ENCODE results near the gene FAM53B.

FAM53B gene

GRCh38 chr10:124705381-124705740 is 38.8 kb downstream of the FAM53B start:
- H3K27ac ChIP-seq = peak overlapping the region; percentile 86
- 0 out of 2 replicates have a peak overlapping the region, but pooled peaks have one; percentile 6 for H3K4me3 ChIP-seq
- no peaks in the 10 kb centered on the region for H3K9me3 ChIP-seq
- peak overlapping the region; percentile 67 for H3K9ac ChIP-seq
- peaks cover 91% of the 10 kb centered on the region for H4K20me1 ChIP-seq
- no peak for TF ChIP-seq Cebpa-rat (IDR thresholded peaks at IDR 0.05)
- peak overlapping the region; percentile 90 for H3K4me2 ChIP-seq
- no peaks in the 10 kb centered on the region for H3K27me3 ChIP-seq
- peaks cover 100% of the 10 kb centered on the region for H3K4me1 ChIP-seq
- H3K36me3 ChIP-seq = peaks cover 71% of the 10 kb centered on the region

GRCh38 chr10:124704428-124705380 is 39.5 kb downstream of the FAM53B start:
- Histone ChIP-seq H3K36me3 (peaks cover 76% of the 10 kb centered on the region), H3K4me3 (0 out of 2 replicates have a peak overlapping the region, but pooled peaks have one; percentile 6), H3K4me2 (peak overlapping the region; percentile 90), H3K9me3 (no peaks in the 10 kb centered on the region), H4K20me1 (peaks cover 90% of the 10 kb centered on the region), H3K4me1 (peaks cover 100% of the 10 kb centered on the region), H3K27ac (peak overlapping the region; percentile 86), H3K9ac (peak overlapping the region; percentile 67), H3K27me3 (no peaks in the 10 kb centered on the region)
- no peak for TF ChIP-seq Cebpa-rat (IDR thresholded peaks at IDR 0.05)

GRCh38 chr10:124703778-124704427 is 40.3 kb downstream of the FAM53B start:
- Histone ChIP-seq H3K27me3 (no peaks in the 10 kb centered on the region), H3K27ac (peak overlapping the region; percentile 86), H4K20me1 (peaks cover 90% of the 10 kb centered on the region), H3K9ac (peak overlapping the region; percentile 67), H3K4me3 (no peak overlapping the region), H3K4me2 (peak overlapping the region; percentile 90), H3K4me1 (peaks cover 100% of the 10 kb centered on the region), H3K36me3 (peaks cover 84% of the 10 kb centered on the region), H3K9me3 (no peaks in the 10 kb centered on the region)
- no peak for TF ChIP-seq Cebpa-rat (IDR thresholded peaks at IDR 0.05)

GRCh38 chr10:124703372-124703771 is 40.8 kb downstream of the FAM53B start:
- H3K4me1 ChIP-seq = peaks cover 100% of the 10 kb centered on the region
- H3K9me3 ChIP-seq = no peaks in the 10 kb centered on the region
- peaks cover 81% of the 10 kb centered on the region for H3K36me3 ChIP-seq
- no peak for TF ChIP-seq Cebpa-rat (IDR thresholded peaks at IDR 0.05)
- no peak overlapping the region for H3K4me3 ChIP-seq
- peaks cover 90% of the 10 kb centered on the region for H4K20me1 ChIP-seq
- peak overlapping the region; percentile 67; the same call in 1 of the 2 replicates for H3K9ac ChIP-seq
- no peaks in the 10 kb centered on the region for H3K27me3 ChIP-seq
- H3K4me2 ChIP-seq = peak overlapping the region; percentile 90
- H3K27ac ChIP-seq = peak overlapping the region; percentile 86

- H3K4me3 ChIP-seq = no peak overlapping the region
- H4K20me1 ChIP-seq = peaks cover 90% of the 10 kb centered on the region
- no peaks in the 10 kb centered on the region for H3K9me3 ChIP-seq
- H3K27me3 ChIP-seq = no peaks in the 10 kb centered on the region
- H3K4me2 ChIP-seq = peak overlapping the region; percentile 90
- H3K4me1 ChIP-seq = peaks cover 100% of the 10 kb centered on the region
- peak overlapping the region; percentile 69 for H3K9ac ChIP-seq
- peaks cover 77% of the 10 kb centered on the region for H3K36me3 ChIP-seq
- H3K27ac ChIP-seq = peak overlapping the region; percentile 86
- no peak for TF ChIP-seq Cebpa-rat (IDR thresholded peaks at IDR 0.05)
These were observed 42.1 kb downstream of the FAM53B start for GRCh38 chr10:124701881-124702656.

- TF ChIP-seq Cebpa-rat (IDR thresholded peaks at IDR 0.05) = no peak
- Histone ChIP-seq H3K27ac (peak overlapping the region; percentile 86), H3K9ac (peak overlapping the region; percentile 69), H3K27me3 (no peaks in the 10 kb centered on the region), H4K20me1 (peaks cover 90% of the 10 kb centered on the region), H3K4me2 (peak overlapping the region; percentile 90), H3K4me1 (peaks cover 100% of the 10 kb centered on the region), H3K36me3 (peaks cover 70% of the 10 kb centered on the region), H3K4me3 (no peak overlapping the region), H3K9me3 (no peaks in the 10 kb centered on the region)
These were observed 42.7 kb downstream of the FAM53B start for GRCh38 chr10:124701435-124701834.

GRCh38 chr10:124701038-124701365 is 43.2 kb downstream of the FAM53B start:
- H3K4me2 ChIP-seq = peak overlapping the region; percentile 90
- peak overlapping the region; percentile 69 for H3K9ac ChIP-seq
- peaks cover 100% of the 10 kb centered on the region for H3K4me1 ChIP-seq
- TF ChIP-seq Cebpa-rat (IDR thresholded peaks at IDR 0.05) = no peak
- H3K4me3 ChIP-seq = no peak overlapping the region
- peaks cover 90% of the 10 kb centered on the region for H4K20me1 ChIP-seq
- H3K36me3 ChIP-seq = peaks cover 66% of the 10 kb centered on the region
- no peaks in the 10 kb centered on the region for H3K27me3 ChIP-seq
- H3K9me3 ChIP-seq = no peaks in the 10 kb centered on the region
- peak overlapping the region; percentile 86 for H3K27ac ChIP-seq

- Histone ChIP-seq H3K9ac (peak overlapping the region; percentile 69), H3K36me3 (peaks cover 62% of the 10 kb centered on the region)
These were observed 43.7 kb downstream of the FAM53B start for GRCh38 chr10:124700293-124701037.

More at GRCh38 chr10:124700293-124701037, 43.7 kb downstream of the FAM53B start:
- no peaks in the 10 kb centered on the region for H3K9me3 ChIP-seq
- TF ChIP-seq Cebpa-rat (IDR thresholded peaks at IDR 0.05) = no peak
- peak overlapping the region; percentile 86 for H3K27ac ChIP-seq
- no peak overlapping the region for H3K4me3 ChIP-seq
- peak overlapping the region; percentile 90 for H3K4me2 ChIP-seq
- no peaks in the 10 kb centered on the region for H3K27me3 ChIP-seq
- peaks cover 90% of the 10 kb centered on the region for H4K20me1 ChIP-seq
- H3K4me1 ChIP-seq = peaks cover 100% of the 10 kb centered on the region
